Osteoblast (primary cell): ENCODE results near the gene FPR2. TPM values are rescaled to one million over a fixed set of nuclear protein-coding genes. Genes with fewer than 3 reads are reported as not detected.
A peak's percentile ranks its signal among the peaks of the same experiment; 100 is the strongest.
"Not testable (repeated sequence)": the region's sequence is repeated elsewhere in the genome, so short reads cannot be mapped to it uniquely, and the experiment has no call there.

Experiments used
- DNase-seq: peaks from one replicate; pipeline ENCODE4 v3.0.0; 2011; ENCODE audit warnings: low spot score, mixed read lengths; ENCODE audit not compliant: insufficient read length; ENCODE audit errors: missing footprints
- H2AFZ ChIP-seq: 2 replicates; pipeline ENCODE4 v1.6.0; 2011; ENCODE audit warnings: mild to moderate bottlenecking, low read length
- H3K27ac ChIP-seq: 2 replicates; pipeline ENCODE4 v1.5.1; 2011; ENCODE audit warnings: mild to moderate bottlenecking, low read depth, low read length, moderate library complexity
- H3K27me3 ChIP-seq: 2 replicates; pipeline ENCODE4 v1.6.0; 2012; ENCODE audit warnings: mild to moderate bottlenecking, control low read depth, inconsistent platforms, low read length, moderate library complexity; ENCODE audit not compliant: insufficient read depth
- H3K36me3 ChIP-seq: 2 replicates; pipeline ENCODE4 v1.5.1; 2011; ENCODE audit warnings: mild to moderate bottlenecking, low read length, control low read depth, moderate library complexity; ENCODE audit not compliant: insufficient read depth
- H3K4me1 ChIP-seq: 2 replicates; pipeline ENCODE4 v1.5.1; 2011; ENCODE audit warnings: mild to moderate bottlenecking, low read length, control low read depth, moderate library complexity; ENCODE audit not compliant: insufficient read depth
- H3K4me2 ChIP-seq: 2 replicates; pipeline ENCODE4 v1.6.0; 2011; ENCODE audit warnings: mild to moderate bottlenecking, low read length; ENCODE audit not compliant: insufficient read depth
- H3K4me3 ChIP-seq: fragments of 200-600 bp; sonication (generic); 3 replicates; pipeline ENCODE4 v1.5.1; 2012; ENCODE audit warnings: mild to moderate bottlenecking, low read length, inconsistent platforms; ENCODE audit not compliant: insufficient read depth
- H3K79me2 ChIP-seq: 2 replicates; pipeline ENCODE4 v1.6.0; 2012; ENCODE audit warnings: mild to moderate bottlenecking, low read length, control low read depth, inconsistent platforms; ENCODE audit not compliant: insufficient read depth
- H3K9me3 ChIP-seq: 2 replicates; pipeline ENCODE4 v1.5.1; 2011; ENCODE audit warnings: low read depth, low read length, control low read depth
- H4K20me1 ChIP-seq: 2 replicates; pipeline ENCODE4 v1.6.0; 2012; ENCODE audit warnings: mild to moderate bottlenecking, low read length, control low read depth; ENCODE audit not compliant: insufficient read depth
- total RNA-seq: library from RNA; depleted of rRNA; stranded (reverse); fragments of >200 nt; gene quantifications from 2 replicates; pipeline ENCODE4 v1.2.3, GENCODE V29; 2012
- TF ChIP-seq, protein P1 (sequence below): IDR thresholded peaks from 2 replicates; pipeline ENCODE4 v1.5.1; 2011; ENCODE audit warnings: mild to moderate bottlenecking, low read depth, low read length, moderate library complexity; ENCODE audit errors: extremely low read depth

The FPR2 gene
- total RNA-seq, 1 donor, result 0.36 TPM

DNA sequence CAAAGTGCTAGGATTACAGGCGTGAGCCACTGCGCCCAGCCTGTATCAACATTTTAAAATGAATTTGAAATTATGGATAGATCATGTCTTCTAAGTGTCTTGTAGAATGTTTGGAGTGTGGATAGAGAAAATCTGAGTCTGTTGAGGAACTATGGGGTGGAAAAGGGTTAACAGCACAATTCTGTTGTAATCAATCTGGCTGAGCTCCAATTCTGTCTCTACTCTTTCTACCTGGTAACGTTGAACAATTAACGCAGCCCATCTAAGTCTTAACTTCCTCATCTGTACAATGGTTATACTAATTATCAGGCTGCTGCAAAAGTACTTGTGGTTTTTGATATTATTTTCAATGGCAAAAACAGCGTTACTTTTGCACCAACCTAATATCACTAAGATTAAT, 4.1 kb downstream of the FPR2 start:
- no peaks in the 10 kb centered on the region for H3K9me3 ChIP-seq
- H3K36me3 ChIP-seq, result no peaks in the 10 kb centered on the region
- TF ChIP-seq, protein P1, sequence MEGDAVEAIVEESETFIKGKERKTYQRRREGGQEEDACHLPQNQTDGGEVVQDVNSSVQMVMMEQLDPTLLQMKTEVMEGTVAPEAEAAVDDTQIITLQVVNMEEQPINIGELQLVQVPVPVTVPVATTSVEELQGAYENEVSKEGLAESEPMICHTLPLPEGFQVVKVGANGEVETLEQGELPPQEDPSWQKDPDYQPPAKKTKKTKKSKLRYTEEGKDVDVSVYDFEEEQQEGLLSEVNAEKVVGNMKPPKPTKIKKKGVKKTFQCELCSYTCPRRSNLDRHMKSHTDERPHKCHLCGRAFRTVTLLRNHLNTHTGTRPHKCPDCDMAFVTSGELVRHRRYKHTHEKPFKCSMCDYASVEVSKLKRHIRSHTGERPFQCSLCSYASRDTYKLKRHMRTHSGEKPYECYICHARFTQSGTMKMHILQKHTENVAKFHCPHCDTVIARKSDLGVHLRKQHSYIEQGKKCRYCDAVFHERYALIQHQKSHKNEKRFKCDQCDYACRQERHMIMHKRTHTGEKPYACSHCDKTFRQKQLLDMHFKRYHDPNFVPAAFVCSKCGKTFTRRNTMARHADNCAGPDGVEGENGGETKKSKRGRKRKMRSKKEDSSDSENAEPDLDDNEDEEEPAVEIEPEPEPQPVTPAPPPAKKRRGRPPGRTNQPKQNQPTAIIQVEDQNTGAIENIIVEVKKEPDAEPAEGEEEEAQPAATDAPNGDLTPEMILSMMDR, result no peak
- H2AFZ ChIP-seq, result no peak overlapping the region
- no peak for DNase-seq
- H3K4me1 ChIP-seq, result no peaks in the 10 kb centered on the region
- H3K4me2 ChIP-seq, result no peak overlapping the region
- H4K20me1 ChIP-seq, result no peaks in the 10 kb centered on the region
- no peaks in the 10 kb centered on the region for H3K27me3 ChIP-seq
- H3K27ac ChIP-seq, result no peak overlapping the region
- no peaks in the 10 kb centered on the region for H3K79me2 ChIP-seq
- no peak overlapping the region for H3K4me3 ChIP-seq

DNA sequence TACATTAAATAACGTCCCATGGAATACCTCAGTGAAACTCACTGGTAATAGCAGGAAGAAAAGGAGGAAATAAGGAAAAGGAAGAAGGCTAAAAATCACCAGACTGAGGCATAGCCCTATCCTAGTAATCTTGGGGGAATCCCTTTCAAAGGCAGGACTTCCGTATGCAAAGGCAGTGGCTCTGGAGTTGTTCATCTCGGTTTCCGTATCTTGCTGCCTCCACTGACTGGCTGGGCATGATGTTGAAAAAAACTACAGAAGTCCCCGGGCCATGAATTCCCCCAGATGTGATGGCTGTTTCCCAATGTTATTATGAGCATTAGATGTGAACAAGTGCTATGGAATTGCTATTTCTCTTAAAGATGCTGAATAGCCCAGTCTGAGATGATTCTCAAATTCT, 5.5 kb downstream of the FPR2 start:
- Histone ChIP-seq H4K20me1 (no peaks in the 10 kb centered on the region), H3K4me3 (no peak overlapping the region), H3K79me2 (no peaks in the 10 kb centered on the region), H3K4me1 (no peaks in the 10 kb centered on the region), H3K27ac (no peak overlapping the region), H3K36me3 (no peaks in the 10 kb centered on the region), H3K4me2 (no peak overlapping the region), H3K27me3 (no peaks in the 10 kb centered on the region), H2AFZ (no peak overlapping the region), H3K9me3 (no peaks in the 10 kb centered on the region)
- DNase-seq, result no peak
- TF ChIP-seq, protein P1, result no peak

DNA sequence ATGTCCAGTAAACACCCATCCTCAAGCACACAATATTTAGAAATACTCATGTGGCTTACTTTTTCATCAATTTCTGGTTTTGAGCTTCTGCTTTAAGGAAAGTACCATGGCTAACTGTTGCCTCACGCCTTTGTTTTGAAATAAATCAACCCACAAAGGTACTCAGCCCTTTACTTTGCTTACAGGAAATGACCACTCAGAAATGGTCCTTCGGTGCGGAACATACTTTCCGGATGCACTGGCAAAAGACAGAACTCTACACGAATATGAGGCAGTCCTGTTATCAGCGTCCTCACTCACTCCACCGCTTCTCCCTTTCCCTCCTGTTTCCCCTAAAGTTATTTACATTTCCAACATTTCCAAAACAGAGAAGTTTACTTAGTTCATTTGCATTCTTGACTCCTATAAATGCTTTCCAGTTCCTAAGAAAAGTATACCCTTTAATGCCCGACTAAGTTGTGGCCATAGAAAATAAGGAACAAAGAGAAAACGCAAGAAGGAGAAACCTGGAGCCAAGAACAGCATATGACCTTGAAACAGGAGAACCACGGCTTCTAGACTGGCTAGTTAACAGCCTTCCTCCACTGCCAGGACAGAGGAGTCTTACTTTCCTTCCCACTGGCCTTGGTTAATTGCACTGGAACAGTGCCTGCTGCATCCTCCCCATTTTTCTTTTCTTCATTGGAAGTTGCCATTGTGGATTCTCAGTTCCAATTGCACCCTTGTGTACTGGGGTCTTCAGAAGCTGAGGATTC, 10.6 kb downstream of the FPR2 start:
- peak overlapping the region; percentile 37 for H2AFZ ChIP-seq
- no peaks in the 10 kb centered on the region for H3K79me2 ChIP-seq
- TF ChIP-seq, protein P1, result no peak
- no peaks in the 10 kb centered on the region for H3K9me3 ChIP-seq
- H3K4me1 ChIP-seq, result no peaks in the 10 kb centered on the region
- peak overlapping the region; percentile 23 for H3K4me2 ChIP-seq
- DNase-seq, result no peak
- H4K20me1 ChIP-seq, result no peaks in the 10 kb centered on the region
- no peak overlapping the region for H3K4me3 ChIP-seq
- no peak overlapping the region for H3K27ac ChIP-seq
- H3K27me3 ChIP-seq, result no peaks in the 10 kb centered on the region
- no peaks in the 10 kb centered on the region for H3K36me3 ChIP-seq

DNA sequence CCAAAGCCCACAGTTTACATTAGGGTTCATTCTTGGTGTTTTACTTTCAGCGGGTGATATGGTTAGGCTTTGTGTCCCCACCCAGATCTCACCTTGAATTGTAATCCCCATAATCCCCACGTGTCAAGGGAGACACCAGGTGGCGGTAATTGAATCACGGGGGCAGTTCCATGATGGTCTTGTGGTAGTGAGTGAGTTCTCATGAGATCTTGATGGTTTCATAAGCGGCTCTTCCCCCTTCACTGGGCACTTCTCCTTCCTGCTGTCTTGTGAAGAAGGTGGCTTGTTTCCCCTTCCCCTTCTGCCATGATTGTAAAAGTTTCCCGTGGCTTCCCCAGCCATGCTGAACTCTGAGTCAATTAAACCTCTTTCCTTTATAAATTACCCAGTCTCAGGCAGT, 12.0 kb downstream of the FPR2 start:
- no peak overlapping the region for H3K4me3 ChIP-seq
- TF ChIP-seq, protein P1, result no peak
- no peak overlapping the region for H3K27ac ChIP-seq
- H2AFZ ChIP-seq, result no peak overlapping the region
- H3K27me3 ChIP-seq, result no peaks in the 10 kb centered on the region
- DNase-seq, result no peak
- no peaks in the 10 kb centered on the region for H3K9me3 ChIP-seq
- H3K4me1 ChIP-seq, result peaks cover 5% of the 10 kb centered on the region
- H3K79me2 ChIP-seq, result no peaks in the 10 kb centered on the region
- H3K36me3 ChIP-seq, result no peaks in the 10 kb centered on the region
- H3K4me2 ChIP-seq, result no peak overlapping the region
- H4K20me1 ChIP-seq, result no peaks in the 10 kb centered on the region

DNA sequence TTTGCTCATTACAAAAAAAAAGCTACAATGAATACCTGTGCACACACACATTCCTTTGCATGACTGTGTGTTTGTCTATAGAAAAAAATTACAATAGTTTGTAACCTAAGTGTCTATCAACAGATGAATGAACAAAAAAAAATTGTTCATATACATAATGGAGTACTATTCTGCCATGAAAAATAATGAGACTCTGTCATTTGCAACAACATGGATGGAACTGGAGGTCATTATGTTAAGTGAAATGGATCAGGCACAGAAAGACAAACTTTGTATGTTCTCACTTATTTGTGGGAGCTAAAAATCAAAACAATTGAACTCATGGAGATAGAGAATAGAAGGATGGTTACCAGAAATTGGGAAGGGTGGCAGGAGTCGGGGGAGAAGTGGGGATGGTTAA, 15.6 kb downstream of the FPR2 start:
- H3K4me1 ChIP-seq, H3K36me3 ChIP-seq, H3K4me2 ChIP-seq, DNase-seq, H3K4me3 ChIP-seq, H3K27ac ChIP-seq, H4K20me1 ChIP-seq, H3K79me2 ChIP-seq, H2AFZ ChIP-seq, H3K9me3 ChIP-seq: not testable (repeated sequence)
- peaks cover 16% of the 10 kb centered on the region for H3K27me3 ChIP-seq
